ENCODE data around the gene ARHGEF12.

Gene ARHGEF12

DNA sequence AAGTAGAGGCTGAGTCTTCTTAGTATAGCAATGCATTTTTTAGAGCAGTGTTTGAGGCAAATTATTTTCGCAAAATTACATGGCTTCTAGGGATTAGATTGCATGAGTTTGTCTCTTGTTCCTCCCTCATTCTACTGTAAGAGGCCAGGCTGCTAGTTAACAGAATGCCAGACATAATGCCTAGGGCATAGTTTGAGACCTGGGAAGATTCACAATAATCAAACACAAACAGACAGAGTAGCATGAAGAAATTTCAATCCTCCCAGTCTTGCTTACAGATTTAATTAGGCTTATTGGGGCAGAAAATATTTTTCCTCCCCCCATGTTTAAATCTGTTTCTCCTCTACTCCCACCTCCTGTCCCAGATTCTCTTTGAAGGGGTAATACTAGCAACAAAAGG lies 48.3 kb downstream of the ARHGEF12 start:
- ChIA-PET CTCF (no interaction called here), POLR2A (no interaction called here)
- DNase-seq (ENCODE audit: extremely low spot score) = no peak
- TF ChIP-seq ARNT (IDR thresholded peaks at IDR 0.05) = no peak
- TF ChIP-seq SUZ12 (IDR thresholded peaks at IDR 0.05) = no peak
- TF ChIP-seq FOXK2 (IDR thresholded peaks at IDR 0.05) = no peak
- no peak for TF ChIP-seq ELF4 (IDR thresholded peaks at IDR 0.05)
- TF ChIP-seq CTBP1 (IDR thresholded peaks at IDR 0.05; ENCODE audit: borderline replicate concordance) = no peak
- TF ChIP-seq SP1 (IDR thresholded peaks at IDR 0.05) = no peak
- no peak for TF ChIP-seq NFRKB (IDR thresholded peaks at IDR 0.05)
- no peak for TF ChIP-seq BHLHE40 (IDR thresholded peaks at IDR 0.05; ENCODE audit: borderline replicate concordance)
- TF ChIP-seq LEF1 (IDR thresholded peaks at IDR 0.05; ENCODE audit: borderline replicate concordance) = no peak

DNA sequence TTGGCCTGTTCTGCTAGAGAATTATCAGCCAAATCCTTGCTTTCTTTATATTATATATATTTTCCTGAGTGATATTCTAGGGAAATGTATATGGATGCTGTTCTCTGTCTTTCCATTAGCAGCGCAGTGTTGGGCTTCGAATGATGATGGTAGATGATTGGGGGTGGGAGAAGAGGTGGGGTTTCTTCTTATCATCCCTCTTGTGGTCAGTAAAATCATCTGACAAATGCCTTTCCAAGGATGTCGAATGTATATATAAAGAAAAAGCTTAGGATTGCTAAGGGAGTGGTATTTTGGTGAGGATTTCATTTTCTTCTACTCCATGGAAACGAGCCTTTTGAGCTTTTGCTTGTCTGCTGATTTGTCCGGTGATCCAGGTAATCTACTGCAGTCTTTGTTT lies 48.9 kb downstream of the ARHGEF12 start:
- CTCF ChIA-PET = interaction anchor here (0.6 to 0.9 kb wide), 3 partner anchors 8 to 46 kb away, joined by 3 to 7 read pairs (median 3); no protein-coding TSS in a partner anchor
- POLR2A ChIA-PET = interaction anchor here (0.9 to 1.4 kb wide), 2 partner anchors 49 to 50 kb away, joined by 3 read pairs; partner anchors contain the start of gene ARHGEF12
- TF ChIP-seq ARNT (IDR thresholded peaks at IDR 0.05) = no peak
- no peak for TF ChIP-seq CTBP1 (IDR thresholded peaks at IDR 0.05; ENCODE audit: borderline replicate concordance)
- no peak for TF ChIP-seq FOXA1 (IDR thresholded peaks at IDR 0.05)
- TF ChIP-seq FOXK2 (IDR thresholded peaks at IDR 0.05) = no peak
- no peak for TF ChIP-seq FOXM1 (IDR thresholded peaks at IDR 0.05; ENCODE audit: borderline replicate concordance)
- TF ChIP-seq NFRKB (IDR thresholded peaks at IDR 0.05) = no peak
- DNase-seq (ENCODE audit: extremely low spot score) = peak; percentile 19

- TF ChIP-seq ARNT (IDR thresholded peaks at IDR 0.05) = no peak
- no peak for TF ChIP-seq LEF1 (IDR thresholded peaks at IDR 0.05; ENCODE audit: borderline replicate concordance)
- TF ChIP-seq ZNF384 (IDR thresholded peaks at IDR 0.05) = no peak
- TF ChIP-seq L3MBTL2 (conservative IDR thresholded peaks at IDR 0.05) = no peak
- no peak for TF ChIP-seq ELF4 (IDR thresholded peaks at IDR 0.05)
- no peak for TF ChIP-seq FOXM1 (IDR thresholded peaks at IDR 0.05; ENCODE audit: borderline replicate concordance)
- TF ChIP-seq CTBP1 (IDR thresholded peaks at IDR 0.05; ENCODE audit: borderline replicate concordance) = no peak
- no peak for TF ChIP-seq TARDBP (IDR thresholded peaks at IDR 0.05)
- no peak for TF ChIP-seq NFRKB (IDR thresholded peaks at IDR 0.05)
- CTCF ChIA-PET = interaction anchor here (0.6 to 1.2 kb wide), 4 partner anchors 9 to 50 kb away, joined by 3 to 7 read pairs (median 4); no protein-coding TSS in a partner anchor
- POLR2A ChIA-PET = interaction anchor here (0.9 to 1.4 kb wide), 2 partner anchors 50 to 51 kb away, joined by 3 read pairs; partner anchors contain the start of gene ARHGEF12
- no peak for DNase-seq (ENCODE audit: extremely low spot score)
Observed at GRCh38 chr11:120385655-120386054, 49.4 kb downstream of the ARHGEF12 start.

GRCh38 chr11:120386318-120386717 lies 50.1 kb downstream of the ARHGEF12 start:
- ChIA-PET CTCF (interaction anchor here (1.2 kb wide), 1 partner anchor 51 kb away, joined by 4 read pairs; no protein-coding TSS in a partner anchor), POLR2A (interaction anchor here (1.4 kb wide), 1 partner anchor 51 kb away, joined by 3 read pairs; no protein-coding TSS in a partner anchor)
- TF ChIP-seq LEF1 (IDR thresholded peaks at IDR 0.05; ENCODE audit: borderline replicate concordance) (no peak), SP1 (IDR thresholded peaks at IDR 0.05) (no peak), CTBP1 (IDR thresholded peaks at IDR 0.05; ENCODE audit: borderline replicate concordance) (no peak), BHLHE40 (IDR thresholded peaks at IDR 0.05; ENCODE audit: borderline replicate concordance) (no peak), ELF4 (IDR thresholded peaks at IDR 0.05) (no peak), SUZ12 (IDR thresholded peaks at IDR 0.05) (no peak), L3MBTL2 (conservative IDR thresholded peaks at IDR 0.05) (no peak)
- DNase-seq (ENCODE audit: extremely low spot score) = no peak

DNA sequence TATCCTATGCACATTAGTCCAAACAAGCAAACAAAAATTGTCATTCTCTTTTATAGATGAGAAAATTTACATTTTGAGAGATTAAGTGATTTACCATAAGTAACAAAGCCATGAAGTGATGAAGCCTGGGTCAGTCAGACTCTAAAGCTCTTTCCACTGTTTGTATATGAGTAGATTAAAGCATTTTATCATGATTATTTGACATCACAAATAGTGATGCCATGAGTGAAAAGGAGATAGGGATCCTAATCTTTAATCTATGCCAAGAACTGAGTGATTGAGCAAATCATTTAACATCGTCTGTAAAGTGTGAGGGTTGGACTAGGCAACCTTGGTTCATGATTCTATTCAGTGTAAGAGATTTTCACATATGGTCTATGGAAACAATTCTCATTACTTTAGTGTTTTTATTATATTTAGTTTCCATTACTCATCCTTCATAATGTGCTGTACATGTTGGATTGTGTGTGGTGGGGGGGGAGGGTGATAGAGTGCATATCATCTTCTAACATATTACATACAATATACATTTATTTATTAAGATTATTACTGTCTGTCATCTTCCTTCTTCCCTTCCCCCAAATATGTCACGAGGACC lies 50.7 kb downstream of the ARHGEF12 start:
- no peak for DNase-seq (ENCODE audit: extremely low spot score)
- TF ChIP-seq FOXM1 (IDR thresholded peaks at IDR 0.05; ENCODE audit: borderline replicate concordance) = no peak
- no peak for TF ChIP-seq LEF1 (IDR thresholded peaks at IDR 0.05; ENCODE audit: borderline replicate concordance)
- TF ChIP-seq L3MBTL2 (conservative IDR thresholded peaks at IDR 0.05) = no peak
- TF ChIP-seq BHLHE40 (IDR thresholded peaks at IDR 0.05; ENCODE audit: borderline replicate concordance) = no peak
- no peak for TF ChIP-seq NFRKB (IDR thresholded peaks at IDR 0.05)
- TF ChIP-seq CTBP1 (IDR thresholded peaks at IDR 0.05; ENCODE audit: borderline replicate concordance) = no peak
- TF ChIP-seq FOXA1 (IDR thresholded peaks at IDR 0.05) = no peak
- no peak for TF ChIP-seq PKNOX1 (IDR thresholded peaks at IDR 0.05)
- TF ChIP-seq HDGF (IDR thresholded peaks at IDR 0.05; ENCODE audit: borderline replicate concordance) = no peak
- TF ChIP-seq SUZ12 (IDR thresholded peaks at IDR 0.05) = no peak
- TF ChIP-seq FOXK2 (IDR thresholded peaks at IDR 0.05) = no peak
- no peak for TF ChIP-seq ZNF384 (IDR thresholded peaks at IDR 0.05)
- no peak for TF ChIP-seq TARDBP (IDR thresholded peaks at IDR 0.05)
- no peak for TF ChIP-seq ELF4 (IDR thresholded peaks at IDR 0.05)
- no peak for TF ChIP-seq SP1 (IDR thresholded peaks at IDR 0.05)
- TF ChIP-seq ARNT (IDR thresholded peaks at IDR 0.05) = no peak
- ChIA-PET POLR2A (no interaction called here), CTCF (interaction anchor here (1.2 kb wide), 1 partner anchor 52 kb away, joined by 4 read pairs; no protein-coding TSS in a partner anchor)

DNA sequence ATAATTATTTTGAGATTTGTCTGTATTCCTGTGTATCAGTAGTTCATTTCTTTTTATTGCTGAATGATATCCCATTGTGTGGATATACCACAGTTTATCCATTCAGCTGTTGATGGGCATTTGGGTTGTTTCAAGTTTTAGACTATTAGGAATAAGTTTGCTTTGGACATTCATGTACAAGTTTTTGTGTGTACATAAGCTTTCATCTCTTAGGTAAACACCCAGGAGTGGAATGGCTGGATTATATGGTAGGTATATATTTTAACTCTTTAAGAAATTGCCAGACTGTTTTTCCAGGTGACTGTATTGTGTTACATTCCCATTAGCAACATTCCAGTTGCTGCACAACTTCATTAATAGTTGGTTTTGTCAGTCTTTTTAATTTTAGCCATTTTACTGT lies 52.0 kb downstream of the ARHGEF12 start:
- CTCF ChIA-PET = no interaction called here
- TF ChIP-seq HDGF (IDR thresholded peaks at IDR 0.05; ENCODE audit: borderline replicate concordance) (no peak), SUZ12 (IDR thresholded peaks at IDR 0.05) (no peak), ARNT (IDR thresholded peaks at IDR 0.05) (no peak), LEF1 (IDR thresholded peaks at IDR 0.05; ENCODE audit: borderline replicate concordance) (no peak), SP1 (IDR thresholded peaks at IDR 0.05) (no peak), ZNF384 (IDR thresholded peaks at IDR 0.05) (no peak), FOXA1 (IDR thresholded peaks at IDR 0.05) (no peak), L3MBTL2 (conservative IDR thresholded peaks at IDR 0.05) (no peak), FOXK2 (IDR thresholded peaks at IDR 0.05) (no peak), TARDBP (IDR thresholded peaks at IDR 0.05) (no peak), NFRKB (IDR thresholded peaks at IDR 0.05) (no peak), PKNOX1 (IDR thresholded peaks at IDR 0.05) (no peak), ELF4 (IDR thresholded peaks at IDR 0.05) (no peak), BHLHE40 (IDR thresholded peaks at IDR 0.05; ENCODE audit: borderline replicate concordance) (no peak)
- no peak for DNase-seq (ENCODE audit: extremely low spot score)
- POLR2A ChIA-PET = no interaction called here
